HG03039 (cell line): ENCODE measurements around the gene BMP5.

ENCODE experiments used
- ATAC-seq: cut with Tn5 transposase; IDR thresholded peaks from one replicate; pipeline ENCODE4 v1.9.1; 2021; ENCODE audit warnings: mild to moderate bottlenecking, moderate library complexity; ENCODE audit not compliant: unreplicated experiment

Gene BMP5

GRCh38 chr6:55726144-55726543, 149.2 kb downstream of the BMP5 start:
- ATAC-seq: no peak

GRCh38 chr6:55714831-55715230, 160.6 kb downstream of the BMP5 start:
- ATAC-seq: no peak

GRCh38 chr6:55713436-55713835, 162.0 kb downstream of the BMP5 start:
- no peak for ATAC-seq

GRCh38 chr6:55708711-55709110, 166.7 kb downstream of the BMP5 start:
- no peak for ATAC-seq

- ATAC-seq: no peak
These were observed 169.6 kb downstream of the BMP5 start for GRCh38 chr6:55705451-55706440.

- ATAC-seq: no peak
These were observed 171.0 kb downstream of the BMP5 start for GRCh38 chr6:55704421-55704820.
